Astrocyte (in vitro differentiated cells and primary cell): ENCODE data around the gene DNAJC16. TPM values are rescaled to one million over a fixed set of nuclear protein-coding genes. Genes with fewer than 3 reads are reported as not detected.

Experiments used
- DNase-seq: peaks from one replicate; pipeline ENCODE4 v3.0.0-alpha.2; 2010; ENCODE audit warnings: low read depth
- FAIRE-seq: peaks from 2 replicates; lab custom pipeline; 2011; peaks lifted over from hg19 to GRCh38; lab: Jason Lieb, UNC
- H2AFZ ChIP-seq: 2 replicates; pipeline ENCODE4 v1.6.0; 2012; ENCODE audit warnings: low read depth, low read length, inconsistent platforms
- H3K27ac ChIP-seq: 2 replicates; pipeline ENCODE4 v1.5.1; 2011; ENCODE audit warnings: low read depth, low read length, inconsistent platforms
- H3K27me3 ChIP-seq: 2 replicates; pipeline ENCODE4 v1.6.0; 2011; ENCODE audit warnings: low read length, inconsistent platforms; ENCODE audit not compliant: insufficient read depth
- H3K36me3 ChIP-seq: 2 replicates; pipeline ENCODE4 v1.5.1; 2011; ENCODE audit warnings: low read length, inconsistent platforms; ENCODE audit not compliant: insufficient read depth
- H3K4me1 ChIP-seq: 2 replicates; pipeline ENCODE4 v1.5.1; 2011; ENCODE audit warnings: low read length, inconsistent platforms; ENCODE audit not compliant: insufficient read depth
- H3K4me2 ChIP-seq: 2 replicates; pipeline ENCODE4 v1.6.0; 2012; ENCODE audit warnings: low read length, inconsistent platforms
- H3K4me3 ChIP-seq: 2 replicates; pipeline ENCODE4 v1.5.1; 2011; ENCODE audit warnings: low read depth, mild to moderate bottlenecking, low read length, inconsistent platforms; ENCODE audit not compliant: insufficient read depth
- H3K79me2 ChIP-seq: 2 replicates; pipeline ENCODE4 v1.6.0; 2012; ENCODE audit warnings: mild to moderate bottlenecking, low read length, inconsistent platforms; ENCODE audit not compliant: insufficient read depth
- H3K9ac ChIP-seq: 2 replicates; pipeline ENCODE4 v1.6.0; 2012; ENCODE audit warnings: mild to moderate bottlenecking, low read length, inconsistent platforms
- H3K9me3 ChIP-seq: 2 replicates; pipeline ENCODE4 v1.5.1; 2012; ENCODE audit warnings: low read depth, mild to moderate bottlenecking, low read length, inconsistent platforms; ENCODE audit not compliant: insufficient read depth
- H4K20me1 ChIP-seq: 2 replicates; pipeline ENCODE4 v1.6.0; 2012; ENCODE audit warnings: low read length, inconsistent platforms; ENCODE audit not compliant: insufficient read depth
- H3K27ac Mint-ChIP-seq: one replicate; pipeline ENCODE4 v1.8.0; 2021; ENCODE audit warnings: mild to moderate bottlenecking, mixed read lengths; ENCODE audit not compliant: unreplicated experiment
- H3K27me3 Mint-ChIP-seq: one replicate; pipeline ENCODE4 v1.8.0; 2021; ENCODE audit warnings: low read depth, mixed read lengths; ENCODE audit not compliant: unreplicated experiment
- H3K36me3 Mint-ChIP-seq: one replicate; pipeline ENCODE4 v1.8.0; 2021; ENCODE audit warnings: low read depth, mixed read lengths; ENCODE audit not compliant: unreplicated experiment
- H3K4me1 Mint-ChIP-seq: one replicate; pipeline ENCODE4 v1.8.0; 2021; ENCODE audit warnings: low read depth, mixed read lengths; ENCODE audit not compliant: unreplicated experiment
- H3K4me3 Mint-ChIP-seq: one replicate; pipeline ENCODE4 v1.8.0; 2021; ENCODE audit warnings: mild to moderate bottlenecking, moderate library complexity, mixed read lengths; ENCODE audit not compliant: unreplicated experiment
- H3K9me3 Mint-ChIP-seq: one replicate; pipeline ENCODE4 v1.8.0; 2021; ENCODE audit warnings: mild to moderate bottlenecking, mixed read lengths; ENCODE audit not compliant: unreplicated experiment
- CTCF ChIP-seq: IDR thresholded peaks from 2 replicates; pipeline ENCODE4 v1.5.1; 2011; ENCODE audit warnings: low read depth, mild to moderate bottlenecking, inconsistent platforms, low read length, moderate library complexity; ENCODE audit not compliant: insufficient read depth
- EZH2 ChIP-seq: IDR thresholded peaks from 2 replicates; pipeline ENCODE4 v1.6.1; 2012; ENCODE audit warnings: mild to moderate bottlenecking, low read length, inconsistent platforms; ENCODE audit not compliant: insufficient read depth
- total RNA-seq: library from RNA; stranded (reverse); gene quantifications from 2 replicates; pipeline ENCODE4 v1.2.1, GENCODE V29; 2021

Gene DNAJC16
- total RNA-seq, 1 donor from 2014 or later, result 19.6 TPM

DNA sequence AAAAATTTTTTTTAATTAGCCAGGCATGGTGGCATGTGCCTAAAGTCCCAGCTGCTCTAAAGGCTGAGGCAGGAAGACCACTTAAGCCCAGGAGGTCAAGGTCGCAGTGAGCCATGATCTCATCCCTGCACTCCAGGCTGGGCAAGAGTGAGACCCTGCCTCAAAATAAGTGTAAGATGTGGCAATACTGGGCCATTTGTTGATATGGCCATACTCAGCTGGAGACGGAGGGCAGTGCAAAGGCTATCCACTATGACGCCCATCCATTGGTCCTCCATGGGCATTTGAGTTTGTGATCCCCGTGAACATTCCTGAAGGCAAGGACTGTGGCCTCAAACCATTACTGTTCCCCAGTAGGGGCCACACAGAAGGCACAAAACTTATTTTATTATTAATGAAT, 4.1 kb upstream of the DNAJC16 start:
- Histone ChIP-seq H4K20me1 (peaks cover 4% of the 10 kb centered on the region), H3K27ac (no peak overlapping the region), H3K79me2 (peaks cover 6% of the 10 kb centered on the region), H2AFZ (no peak overlapping the region), H3K9me3 (no peaks in the 10 kb centered on the region), H3K4me1 (peaks cover 17% of the 10 kb centered on the region), H3K36me3 (no peaks in the 10 kb centered on the region), H3K27me3 (no peaks in the 10 kb centered on the region), H3K4me3 (no peak overlapping the region), H3K9ac (no peak overlapping the region), H3K4me2 (no peak overlapping the region)
- Mint-ChIP-seq H3K36me3 (no peaks in the 10 kb centered on the region), H3K27ac (no peak overlapping the region), H3K4me1 (peaks cover 6% of the 10 kb centered on the region), H3K9me3 (no peaks in the 10 kb centered on the region), H3K27me3 (no peaks in the 10 kb centered on the region), H3K4me3 (no peak overlapping the region)
- TF ChIP-seq EZH2 (no peak), CTCF (no peak)
- FAIRE-seq (no peak), DNase-seq (no peak)

DNA sequence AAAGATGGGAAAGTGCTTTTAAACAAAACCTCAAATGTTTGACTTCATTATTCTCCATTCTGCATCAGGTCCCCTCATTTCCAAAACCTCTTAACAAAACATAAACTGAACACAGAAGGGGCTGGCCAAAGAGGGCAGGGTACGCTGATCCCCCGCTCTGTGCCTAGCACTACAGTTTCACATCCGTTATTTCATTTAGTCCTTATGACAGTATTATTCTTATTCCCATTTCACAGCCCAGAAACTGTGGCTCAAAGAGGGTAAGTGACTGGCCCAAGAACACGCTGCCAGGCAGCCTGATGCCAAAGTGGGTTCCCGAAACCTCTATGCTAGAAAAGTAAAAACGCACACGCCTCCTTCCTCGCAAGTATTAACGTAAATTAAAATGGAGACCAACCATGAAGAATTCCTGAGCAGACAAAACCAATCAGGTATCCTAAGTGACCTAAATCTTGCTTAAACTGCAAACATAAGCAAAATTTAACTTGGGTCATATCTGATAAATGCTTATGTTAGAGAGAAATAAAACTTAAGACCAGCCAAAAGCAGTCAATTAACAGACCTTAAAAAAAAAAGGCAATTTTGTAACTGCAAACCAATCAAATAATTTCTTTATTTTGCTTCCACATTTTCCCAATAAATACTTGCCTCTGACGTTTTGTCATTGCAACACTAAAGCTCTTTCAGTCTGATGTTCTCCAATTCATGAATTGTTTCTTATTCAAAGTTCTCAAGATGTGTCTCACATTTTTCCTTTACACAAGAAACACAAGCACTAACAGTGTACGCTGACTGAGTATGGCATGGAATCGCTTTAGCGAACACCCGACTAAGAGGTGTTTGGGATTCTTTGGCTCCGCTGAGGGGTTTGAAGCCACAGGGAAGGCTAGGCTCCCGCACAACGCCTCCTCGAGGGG, 3.3 kb upstream of the DNAJC16 start:
- Histone ChIP-seq H3K4me2 (peak overlapping the region; percentile 97), H3K27ac (peak overlapping the region; percentile 60), H3K9ac (peak overlapping the region; percentile 85), H3K4me3 (peak overlapping the region; percentile 72), H2AFZ (peak overlapping the region; percentile 90), H3K36me3 (no peaks in the 10 kb centered on the region), H3K4me1 (peaks cover 18% of the 10 kb centered on the region), H3K9me3 (no peaks in the 10 kb centered on the region), H3K27me3 (no peaks in the 10 kb centered on the region), H4K20me1 (peaks cover 5% of the 10 kb centered on the region), H3K79me2 (peaks cover 10% of the 10 kb centered on the region)
- no peak for TF ChIP-seq EZH2
- TF ChIP-seq CTCF, result no peak
- peak overlapping the region; percentile 86 for H3K4me3 Mint-ChIP-seq
- FAIRE-seq (no peak), DNase-seq (peak; percentile 15)
- no peaks in the 10 kb centered on the region for H3K36me3 Mint-ChIP-seq
- peaks cover 6% of the 10 kb centered on the region for H3K4me1 Mint-ChIP-seq
- H3K27ac Mint-ChIP-seq, result peak overlapping the region; percentile 21
- no peaks in the 10 kb centered on the region for H3K9me3 Mint-ChIP-seq
- no peaks in the 10 kb centered on the region for H3K27me3 Mint-ChIP-seq

- peak within 1 kb of the TSS; percentile 81 for H3K4me3 ChIP-seq
- peak within 1 kb of the TSS; percentile 95 for H2AFZ ChIP-seq
- Mint-ChIP-seq H3K4me3 (peak within 1 kb of the TSS; percentile 86), H3K27ac (peak within 1 kb of the TSS; percentile 98), H3K9me3 (no peaks in the 10 kb centered on the region), H3K36me3 (no peaks in the 10 kb centered on the region), H3K4me1 (peaks cover 6% of the 10 kb centered on the region), H3K27me3 (no peaks in the 10 kb centered on the region)
- no peaks in the 10 kb centered on the region for H3K36me3 ChIP-seq
- H3K27ac ChIP-seq, result peak within 1 kb of the TSS; percentile 99
- H3K4me1 ChIP-seq, result peaks cover 18% of the 10 kb centered on the region
- H3K4me2 ChIP-seq, result peak within 1 kb of the TSS; percentile 97
- H3K79me2 ChIP-seq, result peaks cover 14% of the 10 kb centered on the region
- H3K27me3 ChIP-seq, result no peaks in the 10 kb centered on the region
- FAIRE-seq (no peak), DNase-seq (no peak)
- peak within 1 kb of the TSS; percentile 95 for H3K9ac ChIP-seq
- no peaks in the 10 kb centered on the region for H3K9me3 ChIP-seq
- H4K20me1 ChIP-seq, result peaks cover 5% of the 10 kb centered on the region
- TF ChIP-seq CTCF, result no peak
- TF ChIP-seq EZH2, result no peak
Observed at GRCh38 chr1:15524021-15524282, 2.7 kb upstream of the DNAJC16 start, which contains the start of gene CASP9. Gene CASP9, minus strand, starts transcription at chr1:15524215. Its CDS starts 15 bp downstream, at chr1:15524200.
